HG03575 (cell line): ENCODE results near the gene MED16.
"Not testable (repeated sequence)": the region's sequence is repeated elsewhere in the genome, so short reads cannot be mapped to it uniquely, and the experiment has no call there.

Experiments used
- ATAC-seq: cut with Tn5 transposase; IDR thresholded peaks from one replicate; pipeline ENCODE4 v1.9.1; 2021; ENCODE audit not compliant: unreplicated experiment, insufficient number of reproducible peaks, low FRiP score; ENCODE audit errors: extremely low read depth

Gene MED16

GRCh38 chr19:845707-846521 lies 47.1 kb downstream of the MED16 start:
- no peak for ATAC-seq

GRCh38 chr19:844546-844971 lies 48.4 kb downstream of the MED16 start:
- no peak for ATAC-seq

- no peak for ATAC-seq
These were observed 49.0 kb downstream of the MED16 start for GRCh38 chr19:843836-844545.

GRCh38 chr19:843180-843835 lies 49.7 kb downstream of the MED16 start:
- no peak for ATAC-seq

GRCh38 chr19:842802-843179 lies 50.2 kb downstream of the MED16 start:
- ATAC-seq = not testable (repeated sequence)

GRCh38 chr19:840519-841206 lies 52.3 kb downstream of the MED16 start, which contains the start of gene PRTN3:
TSS of gene PRTN3 (plus strand) at chr19:840999. CDS start at chr19:841009, 10 bp downstream.
- ATAC-seq = no peak

GRCh38 chr19:835210-835810 lies 57.7 kb downstream of the MED16 start:
- ATAC-seq = no peak

- ATAC-seq = no peak
These were observed 58.8 kb downstream of the MED16 start for GRCh38 chr19:834216-834615.

GRCh38 chr19:831407-832369 lies 61.3 kb downstream of the MED16 start:
- no peak for ATAC-seq

GRCh38 chr19:829129-829758 lies 63.7 kb downstream of the MED16 start:
- no peak for ATAC-seq

GRCh38 chr19:827710-828321 lies 65.2 kb downstream of the MED16 start, which contains the start of gene AZU1:
TSS of gene AZU1 (plus strand) at chr19:827837. CDS start at chr19:827847, 10 bp downstream.
- ATAC-seq = no peak

- no peak for ATAC-seq
These were observed 65.7 kb downstream of the MED16 start for GRCh38 chr19:827314-827709.

GRCh38 chr19:825897-826644 lies 66.9 kb downstream of the MED16 start:
- ATAC-seq = no peak

GRCh38 chr19:824885-825284 lies 68.1 kb downstream of the MED16 start:
- no peak for ATAC-seq

- no peak for ATAC-seq
These were observed 69.3 kb downstream of the MED16 start for GRCh38 chr19:823565-824121.
